ENCODE data around the gene CLN5.

CLN5 gene

DNA sequence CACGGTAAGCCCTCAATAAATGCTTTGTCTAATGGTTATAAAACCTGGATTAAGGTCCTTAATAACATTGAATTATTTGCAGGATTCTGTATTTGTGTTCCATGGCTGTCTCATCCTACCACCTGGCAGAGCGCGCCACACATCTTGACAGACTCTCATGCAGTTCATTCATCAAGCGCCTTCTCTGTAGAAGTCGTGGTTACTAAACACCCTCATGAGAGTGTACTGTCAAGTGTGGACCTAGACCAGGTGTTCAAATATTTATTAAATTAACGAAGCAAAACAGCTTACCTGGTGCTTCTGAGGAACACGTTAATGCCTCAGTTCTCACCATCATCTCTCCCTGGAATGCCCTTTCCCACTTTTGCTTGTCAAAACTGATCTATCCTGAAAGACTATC is 48.2 kb downstream of the CLN5 start:
- no peaks in the 10 kb centered on the region; the same call in 1 of the 2 replicates for H3F3A ChIP-seq (ENCODE audit: insufficient read depth, low read length)
- H3K27me3 ChIP-seq (ENCODE audit: insufficient read depth, low read length), result no peaks in the 10 kb centered on the region
- TF ChIP-seq EZH2 (IDR thresholded peaks at IDR 0.05; ENCODE audit: borderline replicate concordance, low read length), result no peak
- TF ChIP-seq, protein P1, sequence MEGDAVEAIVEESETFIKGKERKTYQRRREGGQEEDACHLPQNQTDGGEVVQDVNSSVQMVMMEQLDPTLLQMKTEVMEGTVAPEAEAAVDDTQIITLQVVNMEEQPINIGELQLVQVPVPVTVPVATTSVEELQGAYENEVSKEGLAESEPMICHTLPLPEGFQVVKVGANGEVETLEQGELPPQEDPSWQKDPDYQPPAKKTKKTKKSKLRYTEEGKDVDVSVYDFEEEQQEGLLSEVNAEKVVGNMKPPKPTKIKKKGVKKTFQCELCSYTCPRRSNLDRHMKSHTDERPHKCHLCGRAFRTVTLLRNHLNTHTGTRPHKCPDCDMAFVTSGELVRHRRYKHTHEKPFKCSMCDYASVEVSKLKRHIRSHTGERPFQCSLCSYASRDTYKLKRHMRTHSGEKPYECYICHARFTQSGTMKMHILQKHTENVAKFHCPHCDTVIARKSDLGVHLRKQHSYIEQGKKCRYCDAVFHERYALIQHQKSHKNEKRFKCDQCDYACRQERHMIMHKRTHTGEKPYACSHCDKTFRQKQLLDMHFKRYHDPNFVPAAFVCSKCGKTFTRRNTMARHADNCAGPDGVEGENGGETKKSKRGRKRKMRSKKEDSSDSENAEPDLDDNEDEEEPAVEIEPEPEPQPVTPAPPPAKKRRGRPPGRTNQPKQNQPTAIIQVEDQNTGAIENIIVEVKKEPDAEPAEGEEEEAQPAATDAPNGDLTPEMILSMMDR (IDR thresholded peaks at IDR 0.05; ENCODE audit: low read length), result no peak
- H3K4me3 ChIP-seq (ENCODE audit: low read depth, low read length, poor library complexity, severe bottlenecking), result no peak overlapping the region
- no peaks in the 10 kb centered on the region for H3K9me3 ChIP-seq (ENCODE audit: low read length)
- no peaks in the 10 kb centered on the region for H4K20me1 ChIP-seq (ENCODE audit: insufficient read depth, low read length)
- no peak overlapping the region for H3K4me2 ChIP-seq (ENCODE audit: low read length)
- H3K9ac ChIP-seq (ENCODE audit: low read length), result no peak overlapping the region
- H3K36me3 ChIP-seq (ENCODE audit: insufficient read depth, low read length), result peaks cover 11% of the 10 kb centered on the region
- no peaks in the 10 kb centered on the region for H3K4me1 ChIP-seq (ENCODE audit: insufficient read depth, low read length, severe bottlenecking)
- H3K79me2 ChIP-seq (ENCODE audit: insufficient read depth, low read length), result no peaks in the 10 kb centered on the region
- no peak overlapping the region for H2AFZ ChIP-seq (ENCODE audit: low read length)
- no peak overlapping the region for H3K27ac ChIP-seq (ENCODE audit: low read depth, low read length, poor library complexity, severe bottlenecking)
- no peaks in the 10 kb centered on the region for H3K9me2 ChIP-seq (ENCODE audit: low read depth, low read length)

DNA sequence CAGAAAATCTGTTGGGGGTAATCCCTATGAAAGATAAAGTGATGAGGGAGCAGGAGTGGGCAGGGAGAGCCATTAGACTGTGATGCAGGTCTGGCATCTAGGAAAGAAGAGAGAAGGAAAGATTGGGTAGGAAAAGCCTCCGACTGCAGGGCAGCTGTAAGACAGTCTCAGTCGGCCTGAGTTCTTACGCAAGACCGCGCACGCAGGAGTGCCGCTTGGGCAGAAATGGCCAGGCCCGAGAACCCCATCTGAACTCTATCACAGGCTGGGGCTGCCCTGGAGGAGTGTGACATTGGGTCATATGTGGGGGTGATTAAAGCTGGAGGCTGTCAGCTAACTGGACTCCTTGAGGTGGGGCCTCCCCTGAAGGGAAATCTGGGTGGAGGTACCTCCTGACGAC is 49.0 kb downstream of the CLN5 start:
- Histone ChIP-seq H3K27me3 (ENCODE audit: insufficient read depth, low read length) (no peaks in the 10 kb centered on the region), H3K4me2 (ENCODE audit: low read length) (no peak overlapping the region), H2AFZ (ENCODE audit: low read length) (no peak overlapping the region), H3K4me1 (ENCODE audit: insufficient read depth, low read length, severe bottlenecking) (no peaks in the 10 kb centered on the region), H3K9me3 (ENCODE audit: low read length) (no peaks in the 10 kb centered on the region), H3F3A (ENCODE audit: insufficient read depth, low read length) (no peaks in the 10 kb centered on the region; the same call in 1 of the 2 replicates), H3K9me2 (ENCODE audit: low read depth, low read length) (no peaks in the 10 kb centered on the region), H3K79me2 (ENCODE audit: insufficient read depth, low read length) (no peaks in the 10 kb centered on the region), H3K36me3 (ENCODE audit: insufficient read depth, low read length) (peaks cover 15% of the 10 kb centered on the region), H3K27ac (ENCODE audit: low read depth, low read length, poor library complexity, severe bottlenecking) (no peak overlapping the region), H3K9ac (ENCODE audit: low read length) (no peak overlapping the region), H3K4me3 (ENCODE audit: low read depth, low read length, poor library complexity, severe bottlenecking) (no peak overlapping the region), H4K20me1 (ENCODE audit: insufficient read depth, low read length) (no peaks in the 10 kb centered on the region)
- TF ChIP-seq EZH2 (IDR thresholded peaks at IDR 0.05; ENCODE audit: borderline replicate concordance, low read length), result no peak
- TF ChIP-seq, protein P1 (IDR thresholded peaks at IDR 0.05; ENCODE audit: low read length), result no peak

DNA sequence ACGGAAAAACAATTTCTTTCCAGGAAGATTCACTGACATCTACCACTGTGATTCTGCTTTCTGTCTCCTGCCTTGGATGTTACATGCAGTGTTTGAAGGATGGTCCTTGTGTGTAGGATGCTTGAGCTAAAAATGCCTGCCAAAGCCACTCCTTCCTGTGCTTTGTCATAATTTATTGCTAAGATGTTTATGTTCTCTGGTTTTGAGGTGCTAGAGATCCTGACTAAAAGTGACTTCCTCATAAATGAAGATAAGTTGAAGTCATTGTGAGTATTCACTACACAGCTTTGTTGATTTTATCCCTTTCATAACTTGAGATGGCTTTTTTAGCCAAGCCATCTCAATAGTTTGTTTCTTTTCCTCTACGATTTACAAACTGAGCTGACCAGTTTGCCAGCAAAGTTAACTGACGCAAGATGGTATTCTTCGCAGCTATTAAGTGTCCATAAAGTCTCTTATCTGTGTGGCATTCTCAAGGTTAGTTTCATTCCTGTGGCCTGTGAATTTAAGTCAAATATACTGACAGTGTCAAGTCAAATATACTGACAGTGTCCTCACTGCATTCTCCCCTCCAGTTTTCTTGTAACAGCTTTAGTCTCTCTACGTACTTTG is 50.8 kb downstream of the CLN5 start:
- no peaks in the 10 kb centered on the region for H4K20me1 ChIP-seq (ENCODE audit: insufficient read depth, low read length)
- H3K79me2 ChIP-seq (ENCODE audit: insufficient read depth, low read length), result no peaks in the 10 kb centered on the region
- H3K4me3 ChIP-seq (ENCODE audit: low read depth, low read length, poor library complexity, severe bottlenecking), result no peak overlapping the region
- H3K9me2 ChIP-seq (ENCODE audit: low read depth, low read length), result no peaks in the 10 kb centered on the region
- H2AFZ ChIP-seq (ENCODE audit: low read length), result no peak overlapping the region
- H3K27ac ChIP-seq (ENCODE audit: low read depth, low read length, poor library complexity, severe bottlenecking), result no peak overlapping the region
- no peaks in the 10 kb centered on the region for H3K27me3 ChIP-seq (ENCODE audit: insufficient read depth, low read length)
- no peaks in the 10 kb centered on the region for H3K9me3 ChIP-seq (ENCODE audit: low read length)
- H3F3A ChIP-seq (ENCODE audit: insufficient read depth, low read length), result no peaks in the 10 kb centered on the region; the same call in 1 of the 2 replicates
- TF ChIP-seq EZH2 (IDR thresholded peaks at IDR 0.05; ENCODE audit: borderline replicate concordance, low read length), result no peak
- TF ChIP-seq, protein P1 (IDR thresholded peaks at IDR 0.05; ENCODE audit: low read length), result no peak
- H3K36me3 ChIP-seq (ENCODE audit: insufficient read depth, low read length), result peaks cover 31% of the 10 kb centered on the region
- H3K9ac ChIP-seq (ENCODE audit: low read length), result no peak overlapping the region
- H3K4me2 ChIP-seq (ENCODE audit: low read length), result no peak overlapping the region
- H3K4me1 ChIP-seq (ENCODE audit: insufficient read depth, low read length, severe bottlenecking), result no peaks in the 10 kb centered on the region

All from OCI-LY1 (cell line).